Measurements from ENCODE around the gene BCAS3.

BCAS3 gene

DNA sequence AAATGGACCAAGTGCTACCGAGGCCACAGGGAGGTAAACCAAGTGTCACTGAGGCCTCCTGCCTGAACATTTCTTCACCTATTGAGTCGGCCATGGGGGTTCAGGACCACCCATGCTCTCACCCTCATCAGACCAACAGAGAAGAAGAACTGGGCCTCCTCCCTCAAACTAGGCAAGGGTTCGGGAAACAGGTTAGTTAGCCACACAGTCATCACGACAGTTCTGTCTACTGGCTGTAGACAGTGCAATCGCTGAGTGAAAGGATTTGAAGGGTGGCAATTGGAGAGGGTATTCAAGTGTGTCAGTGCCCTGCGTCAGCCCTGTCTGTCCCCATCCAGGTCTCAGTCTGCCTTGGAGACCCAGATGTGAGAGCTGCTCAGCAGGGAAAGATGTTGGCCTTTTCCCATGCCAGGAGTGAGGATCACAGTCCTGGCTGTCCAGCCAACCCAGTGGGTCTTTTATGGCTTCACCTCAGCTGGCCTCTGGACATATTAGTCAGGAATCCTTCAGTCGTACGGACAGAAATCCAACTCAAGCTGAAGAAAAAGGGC lies 741.9 kb downstream of the BCAS3 start:
- no peak overlapping the region for H2AFZ ChIP-seq (ENCODE audit: low read depth, low read length)
- H3K27ac ChIP-seq (ENCODE audit: low read length), result no peak overlapping the region
- no peak overlapping the region for H3K4me2 ChIP-seq (ENCODE audit: low read length)
- H3K36me3 ChIP-seq (replicated peaks; ENCODE audit: low read depth, low read length), result no peaks in the 10 kb centered on the region
- no peak overlapping the region for H3K9ac ChIP-seq (ENCODE audit: low read length)
- no peak overlapping the region for H3K4me3 ChIP-seq (ENCODE audit: low read length)
- no peaks in the 10 kb centered on the region for H3K79me2 ChIP-seq (ENCODE audit: low read length)
- H3K27me3 ChIP-seq (ENCODE audit: low read depth, low read length), result peaks cover 17% of the 10 kb centered on the region; the same call in 1 of the 2 replicates
- no peaks in the 10 kb centered on the region for H4K20me1 ChIP-seq (ENCODE audit: insufficient read depth, low read length)
- H3K9me3 ChIP-seq (ENCODE audit: insufficient read depth, low read length), result no peaks in the 10 kb centered on the region
- H3K4me1 ChIP-seq (ENCODE audit: low read length), result no peaks in the 10 kb centered on the region
- no peak for TF ChIP-seq CTCF (IDR thresholded peaks at IDR 0.05; ENCODE audit: low read depth, low read length)
- TF ChIP-seq EZH2phosphoT487 (IDR thresholded peaks at IDR 0.05; ENCODE audit: low read depth), result no peak

GRCh38 chr17:61420052-61420451 lies 742.4 kb downstream of the BCAS3 start:
- no peaks in the 10 kb centered on the region for H4K20me1 ChIP-seq (ENCODE audit: insufficient read depth, low read length)
- no peaks in the 10 kb centered on the region for H3K79me2 ChIP-seq (ENCODE audit: low read length)
- no peaks in the 10 kb centered on the region for H3K36me3 ChIP-seq (replicated peaks; ENCODE audit: low read depth, low read length)
- TF ChIP-seq CTCF (IDR thresholded peaks at IDR 0.05; ENCODE audit: low read depth, low read length), result no peak
- TF ChIP-seq EZH2phosphoT487 (IDR thresholded peaks at IDR 0.05; ENCODE audit: low read depth), result no peak
- no peak overlapping the region for H3K4me2 ChIP-seq (ENCODE audit: low read length)
- peaks cover 17% of the 10 kb centered on the region; the same call in 1 of the 2 replicates for H3K27me3 ChIP-seq (ENCODE audit: low read depth, low read length)
- H3K9me3 ChIP-seq (ENCODE audit: insufficient read depth, low read length), result no peaks in the 10 kb centered on the region
- no peaks in the 10 kb centered on the region for H3K4me1 ChIP-seq (ENCODE audit: low read length)
- no peak overlapping the region for H2AFZ ChIP-seq (ENCODE audit: low read depth, low read length)
- no peak overlapping the region for H3K9ac ChIP-seq (ENCODE audit: low read length)
- no peak overlapping the region for H3K27ac ChIP-seq (ENCODE audit: low read length)
- H3K4me3 ChIP-seq (ENCODE audit: low read length), result no peak overlapping the region

- Histone ChIP-seq H3K79me2 (ENCODE audit: low read length) (no peaks in the 10 kb centered on the region), H3K4me3 (ENCODE audit: low read length) (no peak overlapping the region), H3K27ac (ENCODE audit: low read length) (no peak overlapping the region), H4K20me1 (ENCODE audit: insufficient read depth, low read length) (no peaks in the 10 kb centered on the region), H3K4me2 (ENCODE audit: low read length) (no peak overlapping the region), H3K27me3 (ENCODE audit: low read depth, low read length) (peaks cover 17% of the 10 kb centered on the region; the same call in 1 of the 2 replicates), H3K4me1 (ENCODE audit: low read length) (no peaks in the 10 kb centered on the region), H3K9me3 (ENCODE audit: insufficient read depth, low read length) (no peaks in the 10 kb centered on the region), H3K9ac (ENCODE audit: low read length) (no peak overlapping the region), H3K36me3 (replicated peaks; ENCODE audit: low read depth, low read length) (no peaks in the 10 kb centered on the region), H2AFZ (ENCODE audit: low read depth, low read length) (no peak overlapping the region)
- TF ChIP-seq CTCF (IDR thresholded peaks at IDR 0.05; ENCODE audit: low read depth, low read length) (no peak), EZH2phosphoT487 (IDR thresholded peaks at IDR 0.05; ENCODE audit: low read depth) (no peak)
Observed at GRCh38 chr17:61420745-61421398, 743.2 kb downstream of the BCAS3 start.

- no peak overlapping the region for H3K4me2 ChIP-seq (ENCODE audit: low read length)
- H3K9me3 ChIP-seq (ENCODE audit: insufficient read depth, low read length), result no peaks in the 10 kb centered on the region
- no peak overlapping the region for H3K27ac ChIP-seq (ENCODE audit: low read length)
- no peak for TF ChIP-seq CTCF (IDR thresholded peaks at IDR 0.05; ENCODE audit: low read depth, low read length)
- TF ChIP-seq EZH2phosphoT487 (IDR thresholded peaks at IDR 0.05; ENCODE audit: low read depth), result no peak
- H4K20me1 ChIP-seq (ENCODE audit: insufficient read depth, low read length), result no peaks in the 10 kb centered on the region
- peaks cover 17% of the 10 kb centered on the region; the same call in 1 of the 2 replicates for H3K27me3 ChIP-seq (ENCODE audit: low read depth, low read length)
- no peak overlapping the region for H3K9ac ChIP-seq (ENCODE audit: low read length)
- H3K4me3 ChIP-seq (ENCODE audit: low read length), result no peak overlapping the region
- H3K36me3 ChIP-seq (replicated peaks; ENCODE audit: low read depth, low read length), result no peaks in the 10 kb centered on the region
- no peak overlapping the region for H2AFZ ChIP-seq (ENCODE audit: low read depth, low read length)
- H3K79me2 ChIP-seq (ENCODE audit: low read length), result no peaks in the 10 kb centered on the region
- no peaks in the 10 kb centered on the region for H3K4me1 ChIP-seq (ENCODE audit: low read length)
Observed at GRCh38 chr17:61421460-61421859, 743.8 kb downstream of the BCAS3 start.

Measured in OCI-LY3 (cell line).